ENCODE results near the gene GNG4.

- TF ChIP-seq CTCF (IDR thresholded peaks at IDR 0.05): no peak
- TF ChIP-seq POLR2A (IDR thresholded peaks at IDR 0.05): no peak
- no peak for TF ChIP-seq POLR2AphosphoS5 (IDR thresholded peaks at IDR 0.05)
- no peak for TF ChIP-seq EP300 (IDR thresholded peaks at IDR 0.05)
Observed at GRCh38 chr1:235614442-235614954, 35.1 kb downstream of the GNG4 start.
